Neutrophil (primary cell): ENCODE measurements around the gene SIGLEC1.

ENCODE experiments used
- H3K27ac ChIP-seq: fragments of 200-600 bp; sonication (generic); 2 replicates; pipeline ENCODE4 v1.5.1; 2016; ENCODE audit warnings: mild to moderate bottlenecking, moderate library complexity
- H3K27me3 ChIP-seq: fragments of 200-600 bp; sonication (generic); 2 replicates; pipeline ENCODE4 v1.6.0; 2016; ENCODE audit warnings: mild to moderate bottlenecking
- H3K36me3 ChIP-seq: fragments of 200-600 bp; sonication (generic); 2 replicates; pipeline ENCODE4 v1.5.1; 2017
- H3K4me1 ChIP-seq, 2 experiments: fragments of 200-600 bp in 1 of 2; sonication (generic) in 1 of 2; 1 replicate in 1 of 2; 2 replicates in 1 of 2; pipeline versions ENCODE4 v1.5.1 to v1.6.1; 2013 to 2016; ENCODE audit warnings: low read depth in 1 of 2, low read length in 1 of 2, mild to moderate bottlenecking in 1 of 2, moderate library complexity in 1 of 2; ENCODE audit not compliant: control insufficient read depth in 1 of 2, insufficient read depth in 1 of 2
- H3K4me3 ChIP-seq, 2 experiments: fragments of 200-600 bp in 1 of 2; sonication (generic) in 1 of 2; 1 replicate in 1 of 2; 2 replicates in 1 of 2; pipeline ENCODE4 v1.5.1; 2013 to 2016; ENCODE audit warnings: low read depth in 1 of 2, low read length in 1 of 2, mild to moderate bottlenecking in 1 of 2, moderate library complexity in 1 of 2
- H3K9me3 ChIP-seq: fragments of 200-600 bp; sonication (generic); 2 replicates; pipeline ENCODE4 v1.5.1; 2016
- TF ChIP-seq, protein P1 (sequence below): fragments of 200-600 bp; sonication (generic); IDR thresholded peaks from 2 replicates; pipeline ENCODE4 v1.5.1; 2016; ENCODE audit warnings: antibody characterized with exemption

SIGLEC1 gene

DNA sequence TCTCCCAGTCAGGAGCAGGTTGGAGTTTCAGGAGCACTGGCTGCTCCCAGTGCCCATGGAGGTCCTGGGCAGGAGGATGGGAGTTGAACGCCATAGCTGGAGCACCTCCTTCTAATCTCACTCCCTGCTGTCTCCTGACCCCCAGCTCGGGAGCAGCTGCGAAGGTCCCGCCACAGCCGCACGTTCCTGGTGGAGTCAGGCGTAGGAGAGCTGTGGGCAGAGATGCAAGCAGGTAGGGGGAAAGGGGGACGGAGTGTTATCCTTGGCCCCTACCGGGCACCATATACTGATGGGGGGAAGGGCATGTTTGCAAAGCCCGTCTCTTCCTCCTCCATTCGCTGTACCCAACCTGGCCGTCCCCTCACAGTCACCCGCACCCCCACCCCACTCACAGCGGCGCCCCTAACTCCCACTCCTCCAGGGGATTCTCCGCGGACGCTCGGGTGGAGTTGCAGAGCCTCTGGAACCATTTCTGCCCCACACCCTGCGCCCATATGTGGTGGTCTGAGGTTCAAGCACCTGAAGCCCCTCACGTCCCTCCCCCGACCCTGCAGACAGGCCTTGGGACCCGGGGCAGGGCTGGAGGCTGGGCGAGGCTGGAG lies 36.8 kb upstream of the SIGLEC1 start:
- peaks cover 30% of the 10 kb centered on the region for H3K27me3 ChIP-seq
- H3K9me3 ChIP-seq: no peaks in the 10 kb centered on the region
- TF ChIP-seq, protein P1, sequence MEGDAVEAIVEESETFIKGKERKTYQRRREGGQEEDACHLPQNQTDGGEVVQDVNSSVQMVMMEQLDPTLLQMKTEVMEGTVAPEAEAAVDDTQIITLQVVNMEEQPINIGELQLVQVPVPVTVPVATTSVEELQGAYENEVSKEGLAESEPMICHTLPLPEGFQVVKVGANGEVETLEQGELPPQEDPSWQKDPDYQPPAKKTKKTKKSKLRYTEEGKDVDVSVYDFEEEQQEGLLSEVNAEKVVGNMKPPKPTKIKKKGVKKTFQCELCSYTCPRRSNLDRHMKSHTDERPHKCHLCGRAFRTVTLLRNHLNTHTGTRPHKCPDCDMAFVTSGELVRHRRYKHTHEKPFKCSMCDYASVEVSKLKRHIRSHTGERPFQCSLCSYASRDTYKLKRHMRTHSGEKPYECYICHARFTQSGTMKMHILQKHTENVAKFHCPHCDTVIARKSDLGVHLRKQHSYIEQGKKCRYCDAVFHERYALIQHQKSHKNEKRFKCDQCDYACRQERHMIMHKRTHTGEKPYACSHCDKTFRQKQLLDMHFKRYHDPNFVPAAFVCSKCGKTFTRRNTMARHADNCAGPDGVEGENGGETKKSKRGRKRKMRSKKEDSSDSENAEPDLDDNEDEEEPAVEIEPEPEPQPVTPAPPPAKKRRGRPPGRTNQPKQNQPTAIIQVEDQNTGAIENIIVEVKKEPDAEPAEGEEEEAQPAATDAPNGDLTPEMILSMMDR: no peak
- peaks cover 18% of the 10 kb centered on the region for H3K36me3 ChIP-seq
- H3K4me3 ChIP-seq: no peak overlapping the region
- H3K4me1 ChIP-seq: peaks cover 19 to 22% of the 10 kb centered on the region in 2 experiments
- H3K27ac ChIP-seq: no peak overlapping the region

DNA sequence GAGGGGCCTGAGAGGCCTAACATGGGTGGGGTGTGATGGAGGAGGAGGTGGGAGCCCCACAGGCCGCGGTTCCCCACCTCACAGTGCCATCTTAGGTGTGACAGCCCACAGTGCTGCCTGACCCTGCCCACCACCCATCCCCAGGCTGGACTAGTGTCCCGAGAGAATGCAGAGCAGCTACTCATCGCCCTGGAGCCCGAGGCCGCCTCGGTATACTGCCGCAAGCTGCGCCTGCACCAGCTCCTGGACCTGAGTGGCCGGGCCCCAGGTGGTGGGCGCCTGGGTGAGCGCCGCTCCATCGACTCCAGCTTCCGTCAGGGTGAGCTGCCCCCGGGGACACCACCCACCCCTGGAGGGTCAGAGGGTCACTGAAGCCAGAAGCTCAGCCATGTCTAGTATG lies 35.7 kb upstream of the SIGLEC1 start:
- Histone ChIP-seq H3K4me3 (no peak overlapping the region), H3K4me1 (peaks cover 19 to 22% of the 10 kb centered on the region in 2 experiments), H3K9me3 (no peaks in the 10 kb centered on the region), H3K27me3 (peaks cover 34% of the 10 kb centered on the region), H3K36me3 (peaks cover 14% of the 10 kb centered on the region), H3K27ac (no peak overlapping the region)
- TF ChIP-seq, protein P1: no peak

DNA sequence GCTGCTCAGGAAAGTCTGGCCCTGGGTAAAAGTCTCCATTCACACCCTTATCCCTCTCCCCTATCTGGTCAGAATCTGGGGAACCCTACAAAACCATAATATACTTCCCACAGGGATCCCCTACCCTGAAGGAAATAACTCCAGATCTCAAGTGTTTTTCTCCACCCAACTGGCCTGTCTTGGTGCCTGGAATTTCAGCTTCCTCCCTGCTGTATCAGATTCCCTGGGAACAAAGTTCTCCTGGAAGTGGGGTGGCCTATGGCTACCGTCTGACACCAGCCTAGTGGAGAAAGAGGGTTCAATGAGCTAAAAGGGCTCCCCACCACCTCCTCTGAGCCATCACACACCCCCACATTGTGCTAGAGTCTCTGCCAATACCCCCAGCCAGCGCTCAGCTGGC lies 35.1 kb upstream of the SIGLEC1 start:
- Histone ChIP-seq H3K27me3 (peaks cover 34% of the 10 kb centered on the region), H3K9me3 (no peaks in the 10 kb centered on the region)
- TF ChIP-seq, protein P1: no peak

DNA sequence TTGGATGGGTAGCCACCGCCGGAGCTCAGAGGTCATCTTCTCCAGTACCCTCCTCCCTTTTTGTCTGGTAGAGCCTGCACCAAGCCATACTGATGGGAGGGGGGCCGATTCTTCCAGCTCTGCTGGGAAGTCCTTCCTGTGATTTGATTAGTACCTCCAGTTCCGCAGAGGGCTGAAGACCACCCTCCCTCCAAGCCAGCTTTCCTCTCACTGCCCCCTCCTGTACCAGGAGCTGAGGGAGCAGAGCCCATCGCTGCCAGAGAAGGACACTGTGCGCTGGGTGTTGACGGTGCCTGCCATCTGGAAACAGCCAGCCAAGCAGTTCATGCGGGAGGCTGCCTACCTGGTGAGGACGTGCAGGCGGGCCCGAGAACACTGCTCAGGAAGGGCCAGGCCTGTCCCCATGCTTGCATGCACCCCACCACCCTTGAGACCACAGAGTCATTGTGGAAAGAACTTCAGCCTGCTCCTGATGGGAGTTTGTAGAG lies 33.3 kb upstream of the SIGLEC1 start:
- H3K27me3 ChIP-seq: peaks cover 27% of the 10 kb centered on the region
- peaks cover 2% of the 10 kb centered on the region for H3K36me3 ChIP-seq
- TF ChIP-seq, protein P1: no peak
- H3K4me1 ChIP-seq: peaks cover 8% of the 10 kb centered on the region in 2 experiments
- no peak overlapping the region for H3K4me3 ChIP-seq
- no peaks in the 10 kb centered on the region for H3K9me3 ChIP-seq
- no peak overlapping the region for H3K27ac ChIP-seq

More for the DNA sequence above, 35.1 kb upstream of the SIGLEC1 start:
- Histone ChIP-seq H3K36me3 (peaks cover 14% of the 10 kb centered on the region), H3K4me1 (peaks cover 16 to 17% of the 10 kb centered on the region in 2 experiments), H3K4me3 (no peak overlapping the region), H3K27ac (no peak overlapping the region)

DNA sequence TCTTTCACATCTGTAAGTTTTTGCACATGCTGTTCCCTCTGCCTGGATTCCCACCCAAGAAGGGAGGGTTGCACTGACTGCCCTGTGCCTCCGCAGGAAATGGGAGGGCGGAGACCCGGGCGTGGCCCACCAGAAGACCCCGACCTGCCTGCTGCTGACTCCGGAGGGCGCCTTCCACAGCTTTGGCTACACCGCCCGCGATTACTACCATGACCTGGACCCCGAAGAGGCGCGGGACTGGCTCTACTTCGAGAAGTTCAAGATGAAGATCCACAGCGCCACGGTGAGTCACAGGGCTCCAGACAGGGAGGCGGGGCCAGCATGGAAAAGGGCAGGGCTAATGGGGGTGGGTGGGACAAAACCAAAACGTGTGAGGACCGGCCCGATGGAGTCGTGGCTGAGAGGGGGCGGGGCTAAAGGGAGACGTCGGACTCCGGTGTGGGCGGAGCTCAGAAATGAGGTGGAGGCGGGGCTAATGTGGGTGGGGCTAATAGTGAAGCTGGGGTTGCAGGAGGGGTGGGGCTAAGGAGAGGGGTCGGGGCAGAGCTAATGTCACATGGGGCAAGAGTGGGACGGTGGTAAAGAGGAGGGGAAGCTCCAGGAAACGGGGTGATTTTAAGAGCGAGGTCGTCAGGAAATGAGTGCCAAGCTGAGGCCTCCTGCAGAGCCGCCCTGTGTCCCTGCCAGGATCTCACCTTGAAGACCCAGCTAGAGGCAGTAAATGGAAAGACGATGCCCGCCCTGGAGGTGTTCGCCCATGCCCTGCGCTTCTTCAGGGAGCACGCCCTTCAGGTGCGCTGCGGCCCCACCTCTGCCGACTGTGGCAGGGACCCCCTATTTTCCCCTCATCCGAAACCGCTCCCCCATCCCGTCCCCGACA lies 32.6 kb upstream of the SIGLEC1 start:
- peaks cover 8% of the 10 kb centered on the region in 2 experiments for H3K4me1 ChIP-seq
- no peak overlapping the region for H3K27ac ChIP-seq
- H3K4me3 ChIP-seq: peak overlapping the region; percentile 15 to 28
- peaks cover 27% of the 10 kb centered on the region for H3K27me3 ChIP-seq
- no peaks in the 10 kb centered on the region for H3K9me3 ChIP-seq
- H3K36me3 ChIP-seq: no peaks in the 10 kb centered on the region
- TF ChIP-seq, protein P1: no peak
